Measurements from ENCODE around the gene ZBTB21. TPM values are rescaled to one million over a fixed set of nuclear protein-coding genes. Genes with fewer than 3 reads are reported as not detected.

Gene ZBTB21
- total and polyA plus RNA-seq, 9 of the 15 experiments (the other 6 are each of a cell fraction or from before 2014, with no cell fraction given): 2.2 to 15.2 (median 8.7) TPM

GRCh38 chr21:42009018-42009830, 936 bp downstream of the ZBTB21 start (continued):
- TF ChIP-seq ZNF318 (IDR thresholded peaks at IDR 0.05; ENCODE audit: borderline replicate concordance in 1 of 2, low read depth in 1 of 2) (no peak), HLTF (IDR thresholded peaks at IDR 0.05) (no peak), DIDO1 (tag; IDR thresholded peaks at IDR 0.05; ENCODE audit: low read depth) (no peak), PHB (CRISPR knock-in tag; IDR thresholded peaks at IDR 0.05) (no peak), SMAD1 (IDR thresholded peaks at IDR 0.05; ENCODE audit: low read depth, low read length, partially characterized antibody) (peak; percentile 23), MAZ (CRISPR knock-in tag; conservative IDR thresholded peaks at IDR 0.05 in 1 of 2, IDR thresholded peaks at IDR 0.05 in 1 of 2) (peak in 1 of 2 experiments; percentile 49; a peak in 1 of 4 replicates), BCOR (IDR thresholded peaks at IDR 0.05) (no peak), TFE3 (CRISPR knock-in tag; IDR thresholded peaks at IDR 0.05) (no peak), TCF3 (CRISPR knock-in tag; IDR thresholded peaks at IDR 0.05) (no peak), DEAF1 (CRISPR knock-in tag; IDR thresholded peaks at IDR 0.05) (peak; percentile 25; the same call in 1 of the 2 replicates), ETS1 (conservative IDR thresholded peaks at IDR 0.05; ENCODE audit: control insufficient read depth, low read depth, low read length) (no peak; the same call in 1 of the 2 replicates)

Measured in K562 (cell line).